ENCODE results near the gene TTC39A.

DNA sequence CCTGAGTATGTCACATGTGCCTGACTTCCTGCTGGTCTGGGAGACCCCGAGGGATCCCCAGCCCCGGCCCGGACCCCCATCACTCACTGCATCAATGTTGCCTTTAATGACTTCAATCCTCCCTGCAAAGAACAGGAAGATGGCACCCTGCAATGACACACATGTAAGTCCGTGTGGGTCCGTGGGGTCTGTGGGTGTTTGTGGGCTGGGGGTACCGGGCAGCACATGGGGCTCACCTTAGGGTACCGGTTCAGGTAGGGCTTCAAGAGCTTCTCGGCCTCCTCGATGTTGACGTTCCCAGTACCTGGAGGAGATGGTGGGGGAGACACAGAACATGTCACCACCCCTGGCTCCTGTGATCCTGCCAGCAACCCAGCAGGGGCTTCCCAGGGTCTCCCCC is 28.1 kb downstream of the TTC39A start:
- TF ChIP-seq, protein P1, sequence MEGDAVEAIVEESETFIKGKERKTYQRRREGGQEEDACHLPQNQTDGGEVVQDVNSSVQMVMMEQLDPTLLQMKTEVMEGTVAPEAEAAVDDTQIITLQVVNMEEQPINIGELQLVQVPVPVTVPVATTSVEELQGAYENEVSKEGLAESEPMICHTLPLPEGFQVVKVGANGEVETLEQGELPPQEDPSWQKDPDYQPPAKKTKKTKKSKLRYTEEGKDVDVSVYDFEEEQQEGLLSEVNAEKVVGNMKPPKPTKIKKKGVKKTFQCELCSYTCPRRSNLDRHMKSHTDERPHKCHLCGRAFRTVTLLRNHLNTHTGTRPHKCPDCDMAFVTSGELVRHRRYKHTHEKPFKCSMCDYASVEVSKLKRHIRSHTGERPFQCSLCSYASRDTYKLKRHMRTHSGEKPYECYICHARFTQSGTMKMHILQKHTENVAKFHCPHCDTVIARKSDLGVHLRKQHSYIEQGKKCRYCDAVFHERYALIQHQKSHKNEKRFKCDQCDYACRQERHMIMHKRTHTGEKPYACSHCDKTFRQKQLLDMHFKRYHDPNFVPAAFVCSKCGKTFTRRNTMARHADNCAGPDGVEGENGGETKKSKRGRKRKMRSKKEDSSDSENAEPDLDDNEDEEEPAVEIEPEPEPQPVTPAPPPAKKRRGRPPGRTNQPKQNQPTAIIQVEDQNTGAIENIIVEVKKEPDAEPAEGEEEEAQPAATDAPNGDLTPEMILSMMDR (IDR thresholded peaks at IDR 0.05; ENCODE audit: low read length), result no peak
- TF ChIP-seq EZH2 (optimal IDR thresholded peaks at IDR 0.05; ENCODE audit: low read depth, low read length) (no peak), EZH2phosphoT487 (IDR thresholded peaks at IDR 0.05; ENCODE audit: low read length) (no peak)

Data from MM.1S (cell line).